HCT116 (cell line): ENCODE data around the gene PXDN.

Source experiments
- CEBPB ChIP-seq: IDR thresholded peaks from 2 replicates; pipeline ENCODE4 v1.6.1; 2012; ENCODE audit warnings: low read depth
- EGR1 ChIP-seq: IDR thresholded peaks from 2 replicates; pipeline ENCODE4 v1.6.1; 2012; ENCODE audit warnings: low read depth
- EZH2 ChIP-seq: fragments of 200-600 bp; sonication (generic); IDR thresholded peaks from 2 replicates; pipeline ENCODE4 v1.6.1; 2017; ENCODE audit warnings: antibody characterized with exemption, mixed run types
- POLR2A ChIP-seq: IDR thresholded peaks from 2 replicates; pipeline ENCODE4 v1.7.0; 2011; ENCODE audit warnings: borderline replicate concordance; ENCODE audit not compliant: insufficient read depth, insufficient read length; ENCODE audit errors: extremely low read depth
- POLR2AphosphoS5 ChIP-seq: IDR thresholded peaks from 2 replicates; pipeline ENCODE4 v1.6.1; 2011; ENCODE audit warnings: mild to moderate bottlenecking, low read depth, low read length, moderate library complexity
- SP1 ChIP-seq: IDR thresholded peaks from 2 replicates; pipeline ENCODE4 v1.6.1; 2012; ENCODE audit warnings: low read depth
- ZBTB33 ChIP-seq: IDR thresholded peaks from 2 replicates; pipeline ENCODE4 v1.6.1; 2011; ENCODE audit warnings: mild to moderate bottlenecking, low read length, moderate library complexity; ENCODE audit not compliant: insufficient replicate concordance; ENCODE audit errors: extremely low read depth
- ZFX ChIP-seq: fragments of 450-650 bp; IDR thresholded peaks from 2 replicates; pipeline ENCODE4 v1.6.1; 2017
- ZNF274 ChIP-seq: fragments of 200-500 bp; sonication (Bioruptor generic); IDR thresholded peaks from 2 replicates; pipeline ENCODE4 v1.6.1; 2014; ENCODE audit warnings: mild to moderate bottlenecking, low read depth, low read length, inconsistent platforms
- TF ChIP-seq, protein P1 (sequence below), 3 experiments: fragments of 200-600 bp in 1 of 3; sonication (generic) in 1 of 3; IDR thresholded peaks in 2 of 3; conservative IDR thresholded peaks in 1 of 3; 2 replicates each; pipeline ENCODE4 v1.5.1; 2012 to 2017; ENCODE audit warnings: low read depth in 2 of 3, low read length in 2 of 3, antibody characterized with exemption in 1 of 3, borderline replicate concordance in 1 of 3, control low read depth in 1 of 3, mild to moderate bottlenecking in 1 of 3, mixed read lengths in 1 of 3, mixed run types in 1 of 3, moderate library complexity in 1 of 3; ENCODE audit not compliant: insufficient read depth in 1 of 3

- TF ChIP-seq ZBTB33 = no peak
- TF ChIP-seq POLR2A = no peak
- TF ChIP-seq, protein P1, sequence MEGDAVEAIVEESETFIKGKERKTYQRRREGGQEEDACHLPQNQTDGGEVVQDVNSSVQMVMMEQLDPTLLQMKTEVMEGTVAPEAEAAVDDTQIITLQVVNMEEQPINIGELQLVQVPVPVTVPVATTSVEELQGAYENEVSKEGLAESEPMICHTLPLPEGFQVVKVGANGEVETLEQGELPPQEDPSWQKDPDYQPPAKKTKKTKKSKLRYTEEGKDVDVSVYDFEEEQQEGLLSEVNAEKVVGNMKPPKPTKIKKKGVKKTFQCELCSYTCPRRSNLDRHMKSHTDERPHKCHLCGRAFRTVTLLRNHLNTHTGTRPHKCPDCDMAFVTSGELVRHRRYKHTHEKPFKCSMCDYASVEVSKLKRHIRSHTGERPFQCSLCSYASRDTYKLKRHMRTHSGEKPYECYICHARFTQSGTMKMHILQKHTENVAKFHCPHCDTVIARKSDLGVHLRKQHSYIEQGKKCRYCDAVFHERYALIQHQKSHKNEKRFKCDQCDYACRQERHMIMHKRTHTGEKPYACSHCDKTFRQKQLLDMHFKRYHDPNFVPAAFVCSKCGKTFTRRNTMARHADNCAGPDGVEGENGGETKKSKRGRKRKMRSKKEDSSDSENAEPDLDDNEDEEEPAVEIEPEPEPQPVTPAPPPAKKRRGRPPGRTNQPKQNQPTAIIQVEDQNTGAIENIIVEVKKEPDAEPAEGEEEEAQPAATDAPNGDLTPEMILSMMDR (IDR thresholded peaks at IDR 0.05 in 2 of 3, conservative IDR thresholded peaks at IDR 0.05 in 1 of 3; ENCODE audit: borderline replicate concordance in 1 of 3, insufficient read depth in 1 of 3, low read depth in 2 of 3, low read length in 2 of 3) = no peak
- TF ChIP-seq SP1 = no peak
- no peak for TF ChIP-seq EZH2
- no peak for TF ChIP-seq ZNF274
- no peak for TF ChIP-seq ZFX
- TF ChIP-seq CEBPB = no peak
- no peak for TF ChIP-seq EGR1
- no peak for TF ChIP-seq POLR2AphosphoS5
Measured at GRCh38 chr2:1687254-1687653, 57.1 kb downstream of the PXDN start.
